GM12878 (cell line): Measurements from ENCODE around the gene TTC8.

Experiments used
- CTCF ChIP-seq, 3 experiments: IDR thresholded peaks in 2 of 3; conservative IDR thresholded peaks in 1 of 3; 2 replicates each; pipeline ENCODE4 v1.5.1; 2011; ENCODE audit warnings: low read depth in 3 of 3, low read length in 3 of 3, mild to moderate bottlenecking in 3 of 3, control low read depth in 2 of 3, moderate library complexity in 2 of 3, inconsistent platforms in 1 of 3, mixed read lengths in 1 of 3; ENCODE audit not compliant: control insufficient read depth in 2 of 3, insufficient read depth in 1 of 3; ENCODE audit errors: extremely low read depth in 1 of 3
- NFIC ChIP-seq: IDR thresholded peaks from 2 replicates; pipeline ENCODE4 v1.6.1; 2012; ENCODE audit warnings: low read depth, mild to moderate bottlenecking, inconsistent platforms, low read length, moderate library complexity
- SMC3 ChIP-seq: IDR thresholded peaks from 2 replicates; pipeline ENCODE4 v1.6.1; 2011; ENCODE audit warnings: low read length, improper control_type of control experiment, borderline replicate concordance

GRCh38 chr14:88837495-88837894 lies 13.0 kb downstream of the TTC8 start:
- TF ChIP-seq CTCF (IDR thresholded peaks at IDR 0.05 in 2 of 3, conservative IDR thresholded peaks at IDR 0.05 in 1 of 3; ENCODE audit: control insufficient read depth in 2 of 3, extremely low read depth in 1 of 3, insufficient read depth in 1 of 3, low read depth in 3 of 3, low read length in 3 of 3) (no peak), NFIC (no peak), SMC3 (no peak)
